Effector CD8-positive, alpha-beta T cell (primary cell): ENCODE results near the gene PRDM12.
"Not testable (repeated sequence)": the region's sequence is repeated elsewhere in the genome, so short reads cannot be mapped to it uniquely, and the experiment has no call there.

ENCODE experiments used
- DNase-seq: peaks from one replicate; lab custom pipeline; 2025; lab: John Stamatoyannopoulos, UW

The PRDM12 gene

GRCh38 chr9:130663977-130664250 lies 480 bp upstream of the PRDM12 start:
- no peak for DNase-seq

DNA sequence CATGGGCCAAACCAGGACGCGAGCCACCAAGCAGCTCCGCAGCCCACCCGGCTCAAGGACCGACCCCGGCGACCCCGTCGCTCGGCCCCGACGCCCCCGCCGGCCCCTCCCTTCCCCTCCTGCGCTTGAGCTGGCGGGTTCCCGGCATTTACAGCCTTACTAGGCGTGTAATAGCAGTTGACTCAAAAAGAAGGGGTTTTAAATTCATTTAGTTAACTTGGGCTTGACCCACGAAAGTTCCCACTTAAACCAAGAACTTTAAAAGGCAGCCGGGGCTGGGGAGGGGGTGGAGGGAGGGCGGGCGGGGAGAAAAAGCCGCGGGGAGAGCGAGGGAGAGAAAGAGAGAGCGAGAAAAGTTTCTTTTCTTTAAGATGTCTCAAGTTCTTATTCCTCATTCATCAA lies 636 bp downstream of the PRDM12 start:
- no peak for DNase-seq

- no peak for DNase-seq
Observed at GRCh38 chr9:130665431-130666392, 1.3 kb downstream of the PRDM12 start.

GRCh38 chr9:130666393-130667119 lies 2.2 kb downstream of the PRDM12 start:
- no peak for DNase-seq

- no peak for DNase-seq
Observed at GRCh38 chr9:130667120-130667435, 2.7 kb downstream of the PRDM12 start.

- DNase-seq: no peak
Observed at GRCh38 chr9:130668196-130668595, 3.8 kb downstream of the PRDM12 start.

DNA sequence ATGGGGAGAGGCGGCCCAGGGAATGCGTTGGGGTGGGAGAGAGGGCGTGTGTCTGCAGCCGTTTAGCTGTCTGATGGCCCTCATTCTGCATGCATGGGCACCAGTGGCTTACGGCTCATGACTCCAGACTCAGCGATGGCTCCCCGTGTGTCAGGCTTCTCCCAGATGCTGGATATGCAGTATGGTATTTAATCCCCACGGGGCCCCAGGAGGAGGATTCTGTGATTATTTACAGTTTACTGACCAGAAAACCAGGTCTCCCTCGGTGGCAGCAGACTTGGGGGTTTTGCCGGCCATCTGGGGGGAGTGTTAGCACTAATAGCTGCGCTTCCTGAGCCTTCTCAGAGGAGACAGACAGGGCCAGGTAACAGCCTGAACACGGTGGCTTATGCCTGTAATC lies 4.3 kb downstream of the PRDM12 start:
- DNase-seq: no peak

- no peak for DNase-seq
Observed at GRCh38 chr9:130669965-130670364, 5.6 kb downstream of the PRDM12 start.

DNA sequence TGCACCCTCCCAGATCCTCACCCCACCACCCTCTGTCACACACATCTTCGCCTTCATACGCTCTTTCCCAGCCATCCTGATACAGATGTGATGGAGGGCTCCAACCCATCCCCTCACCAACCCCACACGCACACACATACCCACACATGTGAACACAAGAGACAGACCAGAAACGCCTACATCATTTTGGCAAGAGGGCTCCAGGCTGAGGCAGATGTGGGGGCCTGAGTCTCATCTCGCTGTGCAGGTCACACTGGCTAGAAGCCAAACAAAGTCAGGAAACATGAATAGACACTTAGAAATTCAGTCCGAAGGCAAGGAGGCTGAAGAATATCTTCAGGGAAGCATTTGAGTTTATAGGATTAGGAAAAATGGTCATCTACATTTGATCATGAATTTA lies 6.2 kb downstream of the PRDM12 start:
- DNase-seq: no peak

- no peak for DNase-seq
Observed at GRCh38 chr9:130672466-130672865, 8.1 kb downstream of the PRDM12 start.

DNA sequence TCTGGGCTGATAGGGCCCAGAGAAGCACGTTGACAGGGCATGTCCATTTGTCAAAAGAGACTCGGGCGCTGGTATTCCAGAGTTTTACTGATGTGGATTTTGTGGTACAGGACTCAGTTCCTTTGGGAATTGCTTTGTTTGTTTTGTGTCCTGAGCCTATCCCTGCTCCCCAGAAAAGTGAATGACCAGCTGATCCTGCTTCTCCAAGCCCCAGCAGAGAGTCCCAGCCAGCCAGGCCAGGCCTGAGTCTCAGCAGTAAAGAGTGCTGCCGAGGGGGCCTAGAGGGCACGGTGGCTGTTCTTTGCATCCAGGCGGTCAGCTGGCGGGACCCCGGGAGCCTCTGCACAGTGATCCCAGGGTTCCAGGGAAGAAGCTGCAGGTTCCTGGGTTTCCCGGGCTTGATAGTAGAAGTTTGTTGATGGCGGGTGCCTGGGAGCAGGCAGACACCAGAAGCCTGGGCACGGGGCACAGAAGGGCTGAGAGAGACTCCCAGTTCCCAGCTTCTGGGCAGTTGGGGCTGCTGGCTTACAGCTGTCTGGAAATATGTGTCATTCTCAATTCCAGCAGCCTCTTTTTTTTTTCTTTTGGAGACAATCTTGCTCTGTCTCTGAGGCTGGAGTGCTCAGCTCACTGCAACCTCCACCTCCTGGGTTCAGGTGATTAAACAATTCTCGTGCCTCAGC lies 8.7 kb downstream of the PRDM12 start:
- no peak for DNase-seq

DNA sequence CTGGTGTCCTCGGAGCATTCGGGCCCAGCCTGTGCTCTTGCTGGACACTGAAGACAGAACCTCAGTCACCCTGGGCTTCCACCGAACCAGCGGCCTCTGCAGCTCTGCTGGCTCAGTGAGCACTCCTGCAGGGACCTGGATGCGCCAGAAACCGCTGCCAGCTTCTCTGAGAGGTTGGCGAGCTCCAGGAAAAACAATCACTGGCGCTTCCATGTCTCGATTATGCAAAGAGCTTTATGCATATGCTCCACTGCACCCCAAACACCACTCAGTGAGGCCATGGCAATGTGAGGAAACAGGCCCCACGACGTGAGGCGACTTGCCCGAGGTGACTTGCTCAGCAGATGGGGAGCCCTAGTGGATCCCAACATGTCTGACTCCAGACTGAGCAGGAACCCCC lies 11.0 kb downstream of the PRDM12 start:
- DNase-seq: no peak

DNA sequence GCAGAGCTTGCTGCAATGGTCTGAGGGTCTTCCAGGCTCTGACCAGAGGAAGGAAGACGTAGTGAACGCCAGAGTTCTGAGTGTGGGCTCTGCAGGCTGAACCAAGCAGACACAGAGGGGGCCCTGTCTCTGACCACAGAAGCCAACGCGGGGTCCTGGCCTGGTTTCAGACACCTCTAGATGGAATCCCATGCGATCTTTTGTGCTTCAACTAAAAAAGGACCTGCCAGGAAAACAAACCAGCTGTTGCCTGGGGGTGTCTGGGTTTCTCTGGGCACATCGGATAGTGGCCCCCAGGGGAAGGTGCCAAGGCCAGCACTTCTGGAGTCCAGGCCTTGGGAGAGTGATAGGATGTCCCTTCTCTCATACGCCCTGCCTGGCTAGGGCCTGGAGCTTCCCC lies 12.9 kb downstream of the PRDM12 start:
- no peak for DNase-seq

DNA sequence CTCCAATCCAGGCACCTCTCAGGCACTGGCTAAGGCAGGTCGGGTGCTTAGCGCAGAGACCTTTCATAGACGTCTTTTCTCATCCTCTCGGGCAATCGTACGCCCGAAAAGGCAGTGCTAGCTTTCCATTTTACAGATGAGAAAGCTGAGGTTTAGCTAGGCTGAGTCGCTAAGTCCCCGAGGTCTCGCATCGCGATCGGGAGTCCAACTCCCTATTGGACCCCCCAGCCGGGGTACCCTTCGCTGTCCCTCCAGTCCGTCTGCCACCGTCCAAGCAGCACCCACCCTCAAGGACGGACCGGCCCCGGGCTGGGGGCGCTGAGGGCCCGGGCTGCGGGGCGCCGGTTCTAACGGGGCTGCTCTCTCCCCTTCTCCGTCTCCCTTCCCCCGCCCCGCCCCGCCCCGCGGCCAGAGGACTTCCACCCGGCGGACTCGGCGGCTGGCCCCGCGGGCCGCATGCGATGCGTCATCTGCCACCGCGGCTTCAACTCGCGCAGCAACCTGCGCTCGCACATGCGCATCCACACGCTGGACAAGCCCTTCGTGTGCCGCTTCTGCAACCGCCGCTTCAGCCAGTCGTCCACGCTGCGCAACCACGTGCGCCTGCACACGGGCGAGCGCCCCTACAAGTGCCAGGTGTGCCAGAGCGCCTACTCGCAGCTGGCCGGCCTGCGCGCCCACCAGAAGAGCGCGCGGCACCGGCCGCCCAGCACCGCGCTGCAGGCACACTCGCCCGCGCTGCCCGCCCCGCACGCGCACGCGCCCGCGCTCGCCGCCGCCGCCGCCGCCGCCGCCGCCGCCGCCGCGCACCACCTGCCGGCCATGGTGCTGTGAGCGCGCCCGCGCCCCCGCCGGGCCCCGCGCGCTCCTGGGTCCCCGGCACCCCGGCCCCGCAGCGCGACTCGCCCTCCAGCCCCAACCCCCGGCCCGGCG lies 16.7 kb downstream of the PRDM12 start:
- DNase-seq: peak; percentile 4

GRCh38 chr9:130681769-130682420 lies 17.5 kb downstream of the PRDM12 start:
- no peak for DNase-seq

- peak; percentile 32 for DNase-seq
Observed at GRCh38 chr9:130682421-130683121, 18.2 kb downstream of the PRDM12 start.

- DNase-seq: no peak
Observed at GRCh38 chr9:130685104-130685503, 20.7 kb downstream of the PRDM12 start.

DNA sequence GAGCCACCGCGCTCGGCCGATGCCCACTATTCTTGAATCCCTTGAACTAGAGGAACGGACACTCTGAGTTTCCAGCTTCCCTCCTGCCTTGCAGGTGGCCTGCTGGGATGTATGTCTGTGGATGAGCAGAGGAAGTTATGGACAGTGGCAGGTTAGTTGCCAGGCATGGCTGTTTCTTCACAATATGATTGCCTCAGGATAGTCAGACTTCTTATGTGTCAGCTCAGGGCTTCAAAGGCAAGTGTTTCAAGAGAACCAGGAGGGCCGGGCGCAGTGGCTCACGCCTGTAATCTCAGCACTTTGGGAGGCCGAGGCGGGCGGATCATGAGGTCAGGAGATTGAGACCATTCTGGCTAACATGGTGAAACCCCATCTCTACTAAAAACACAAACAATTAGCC lies 21.6 kb downstream of the PRDM12 start:
- not testable (repeated sequence) for DNase-seq

DNA sequence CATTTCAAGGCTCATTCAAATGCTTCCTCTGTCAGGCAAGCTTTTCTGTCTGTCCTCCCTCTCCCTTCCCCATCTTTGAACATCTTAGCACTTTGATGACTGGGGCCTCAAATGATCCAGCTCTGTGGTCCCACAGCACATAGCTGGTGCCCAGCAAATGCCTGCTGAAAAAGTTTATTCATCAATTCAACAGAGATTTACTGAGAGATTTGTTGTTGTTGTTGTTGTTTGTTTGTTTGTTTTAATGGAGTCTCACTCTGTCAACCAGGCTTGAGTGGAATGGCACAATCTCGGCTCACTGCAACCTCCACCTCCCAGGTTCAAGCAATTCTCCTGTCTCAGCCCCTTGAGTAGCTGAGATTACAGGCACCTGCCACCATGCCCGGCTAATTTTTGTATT lies 23.2 kb downstream of the PRDM12 start:
- no peak for DNase-seq

- no peak for DNase-seq
Observed at GRCh38 chr9:130688072-130688471, 23.7 kb downstream of the PRDM12 start.

GRCh38 chr9:130689572-130689936 lies 25.2 kb downstream of the PRDM12 start:
- DNase-seq: no peak
